Left ventricle myocardium superior (tissue), 1 donor: ENCODE measurements around the gene BGLAP. TPM values are rescaled to one million over a fixed set of nuclear protein-coding genes. Genes with fewer than 3 reads are reported as not detected.
A peak's percentile ranks its signal among the peaks of the same experiment; 100 is the strongest.
"Not testable (repeated sequence)": the region's sequence is repeated elsewhere in the genome, so short reads cannot be mapped to it uniquely, and the experiment has no call there.

ENCODE experiments used
- ATAC-seq: fragments of 200-7000 bp; cut with Tn5 transposase; one replicate; pipeline ENCODE4 v1.9.1; 2020; ENCODE audit warnings: mild to moderate bottlenecking, moderate library complexity
- DNase-seq: peaks from one replicate; pipeline ENCODE4 v3.0.0-alpha.2; 2020
- intact Hi-C: fragments of 100-400 bp; cut with micrococcal nuclease; formaldehyde crosslinking; loops from one replicate; pipeline ENCODE4 v1.11.0; 2022
- long read RNA-seq: library from polyadenylated mRNA; unstranded; transcript quantifications from one replicate; pipeline ENCODE4 v2.0.0, GENCODE V29; 2021
- total RNA-seq: library from RNA; stranded (reverse); fragmentation: NEBNext Ultra II Directional; extraction: Animal tissue kit (Norgen Biotek cat#: 25700); gene quantifications from one replicate; pipeline ENCODE4 v1.2.1, GENCODE V29; 2021
- donor health status: DM: no; HTN: yes; CAD: no; lungs with severe emphysema.

The BGLAP gene
- 1.1 TPM for total RNA-seq
- long read RNA-seq = 0 reads

DNA sequence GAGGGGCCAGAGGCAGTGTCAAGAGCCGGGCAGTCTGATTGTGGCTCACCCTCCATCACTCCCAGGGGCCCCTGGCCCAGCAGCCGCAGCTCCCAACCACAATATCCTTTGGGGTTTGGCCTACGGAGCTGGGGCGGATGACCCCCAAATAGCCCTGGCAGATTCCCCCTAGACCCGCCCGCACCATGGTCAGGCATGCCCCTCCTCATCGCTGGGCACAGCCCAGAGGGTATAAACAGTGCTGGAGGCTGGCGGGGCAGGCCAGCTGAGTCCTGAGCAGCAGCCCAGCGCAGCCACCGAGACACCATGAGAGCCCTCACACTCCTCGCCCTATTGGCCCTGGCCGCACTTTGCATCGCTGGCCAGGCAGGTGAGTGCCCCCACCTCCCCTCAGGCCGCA is at the start of gene BGLAP:
TSS of gene BGLAP (plus strand) at position 259 of the 400 bp plus-strand sequence. CDS start at position 307, 48 bp downstream.
- DNase-seq (no peak), ATAC-seq (no peak)
- intact Hi-C loops = no loop called here

DNA sequence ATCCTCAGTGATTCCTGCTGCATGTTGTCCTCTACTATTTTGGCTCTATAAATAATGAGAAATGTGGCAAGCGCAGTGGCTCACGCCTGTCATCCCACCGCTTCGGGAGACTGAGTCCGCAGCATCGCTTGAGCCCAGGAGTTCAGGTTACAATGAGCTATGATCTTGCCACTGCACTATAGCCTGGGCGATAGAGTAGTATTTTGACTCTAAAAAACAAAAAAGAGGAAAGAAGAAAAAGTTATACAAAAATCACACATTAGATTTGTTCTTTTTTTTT is 48.8 kb upstream of the BGLAP start:
- ATAC-seq (no peak), DNase-seq (no peak)
- intact Hi-C loops = no loop called here

DNA sequence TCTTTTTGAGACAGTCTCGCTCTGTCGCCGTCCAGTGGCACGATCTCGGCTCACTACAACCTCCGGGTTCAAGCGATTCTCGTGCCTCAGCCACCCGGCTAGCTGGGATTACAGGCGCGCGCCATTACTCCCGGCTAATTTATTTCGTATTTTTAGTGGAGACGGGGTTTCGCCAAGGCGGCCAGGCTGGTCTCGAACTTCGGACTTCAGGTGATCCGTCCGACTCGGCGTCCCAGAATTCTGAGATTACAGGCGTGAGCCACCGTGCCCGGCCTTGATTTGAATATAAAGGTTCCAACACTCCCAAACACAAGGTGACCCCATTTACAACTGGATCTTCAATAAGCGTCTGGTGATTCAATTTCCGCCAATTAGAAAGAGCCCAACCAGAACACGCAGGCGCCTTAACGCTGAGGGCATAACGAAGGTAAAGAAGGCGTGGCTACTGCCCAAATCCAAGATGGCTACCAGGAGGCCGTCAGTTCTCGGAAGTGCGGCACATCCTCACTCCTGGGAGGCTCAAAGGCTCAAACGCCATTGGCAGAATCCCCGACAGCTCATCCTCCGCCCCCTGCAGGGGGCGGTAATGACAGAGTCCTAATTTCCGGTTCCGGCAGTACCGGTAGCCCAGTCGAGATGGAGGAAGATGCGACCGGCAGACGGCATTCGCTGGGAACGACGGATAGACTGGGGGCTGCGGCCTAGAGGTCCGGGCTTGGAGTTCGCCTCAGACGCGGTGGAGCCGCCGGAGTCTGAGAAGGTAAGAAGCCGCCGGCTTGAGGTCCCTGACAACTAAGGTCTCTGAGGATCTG is 48.3 kb upstream of the BGLAP start, which contains the start of gene SLC25A44:
TSS of gene SLC25A44 (plus strand) at position 617 of the 812 bp plus-strand sequence. CDS start 5,744 bp downstream, outside the sequence.
- ATAC-seq (peak; percentile 99), DNase-seq (peak; percentile 94)
- intact Hi-C loops = no loop called here

GRCh38 chr1:156194300-156194652 is 47.7 kb upstream of the BGLAP start:
- DNase-seq = no peak
- ATAC-seq = peak; percentile 3
- intact Hi-C loops = no loop called here

GRCh38 chr1:156195853-156196252 is 46.1 kb upstream of the BGLAP start:
- ATAC-seq (no peak), DNase-seq (no peak)
- intact Hi-C loops = no loop called here

- intact Hi-C loops = no loop called here
- DNase-seq (no peak), ATAC-seq (no peak)
These were observed 45.5 kb upstream of the BGLAP start for GRCh38 chr1:156196445-156196844.

DNA sequence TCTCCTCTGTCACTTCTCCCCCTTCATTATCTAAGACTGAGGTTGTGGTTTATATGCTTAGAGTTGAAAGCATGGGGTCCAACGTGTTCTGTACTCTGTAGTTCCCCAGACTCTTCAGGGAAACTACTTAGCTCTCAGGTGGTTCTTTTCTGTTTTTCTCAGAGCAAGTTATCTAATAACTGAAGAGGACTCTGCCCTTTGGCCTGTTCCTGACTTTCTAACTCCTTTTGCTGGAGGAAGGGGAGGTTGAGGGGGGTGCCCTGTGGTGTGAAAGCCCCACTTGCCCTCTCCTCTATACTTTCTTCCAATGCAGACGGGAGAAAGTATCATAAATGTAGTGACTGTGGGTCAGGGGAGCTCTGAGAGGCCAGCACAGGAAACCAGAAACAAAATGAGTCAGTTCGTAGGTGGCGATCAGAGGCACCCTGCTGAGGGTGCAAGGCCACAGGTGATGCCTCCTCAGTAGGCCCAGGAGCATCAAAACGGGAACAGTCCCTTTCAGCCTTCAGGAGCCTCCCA is 43.1 kb upstream of the BGLAP start:
- intact Hi-C loops = no loop called here
- ATAC-seq = no peak
- DNase-seq = no peak

- intact Hi-C loops = no loop called here
- ATAC-seq = no peak
These were observed 41.9 kb upstream of the BGLAP start for GRCh38 chr1:156200044-156200443.

DNA sequence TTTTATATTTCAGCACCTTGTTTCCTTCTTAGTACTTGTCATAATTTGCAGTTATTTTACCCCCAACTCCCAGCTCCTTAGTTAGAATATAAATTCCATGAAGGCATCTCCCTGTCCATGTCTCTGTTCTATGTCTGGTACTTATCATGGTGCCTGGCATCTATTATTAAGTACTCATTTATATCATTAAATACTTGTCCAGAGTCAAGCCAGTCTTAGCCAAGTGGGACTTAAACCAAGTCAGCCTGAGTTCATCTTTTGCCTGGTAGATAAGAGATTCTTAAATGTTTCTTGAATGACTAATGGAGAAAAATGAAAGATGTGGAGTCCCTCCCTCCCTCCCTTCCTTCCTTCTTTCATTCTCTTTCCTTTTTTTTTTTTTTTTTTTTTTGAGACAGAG is 38.7 kb upstream of the BGLAP start:
- DNase-seq (no peak), ATAC-seq (peak; percentile 79)
- intact Hi-C loops = no loop called here

More at GRCh38 chr1:156200044-156200443, 41.9 kb upstream of the BGLAP start:
- DNase-seq = no peak

- DNase-seq (no peak), ATAC-seq (no peak)
- intact Hi-C loops = no loop called here
These were observed 37.3 kb upstream of the BGLAP start for GRCh38 chr1:156204686-156205085.

- DNase-seq (peak; percentile 1), ATAC-seq (no peak)
- intact Hi-C loops = no loop called here
These were observed 30.7 kb upstream of the BGLAP start for GRCh38 chr1:156211243-156211642.

- no peak for ATAC-seq
- DNase-seq = peak; percentile 11
- intact Hi-C loops = no loop called here
These were observed 29.9 kb upstream of the BGLAP start for GRCh38 chr1:156212130-156212529.

DNA sequence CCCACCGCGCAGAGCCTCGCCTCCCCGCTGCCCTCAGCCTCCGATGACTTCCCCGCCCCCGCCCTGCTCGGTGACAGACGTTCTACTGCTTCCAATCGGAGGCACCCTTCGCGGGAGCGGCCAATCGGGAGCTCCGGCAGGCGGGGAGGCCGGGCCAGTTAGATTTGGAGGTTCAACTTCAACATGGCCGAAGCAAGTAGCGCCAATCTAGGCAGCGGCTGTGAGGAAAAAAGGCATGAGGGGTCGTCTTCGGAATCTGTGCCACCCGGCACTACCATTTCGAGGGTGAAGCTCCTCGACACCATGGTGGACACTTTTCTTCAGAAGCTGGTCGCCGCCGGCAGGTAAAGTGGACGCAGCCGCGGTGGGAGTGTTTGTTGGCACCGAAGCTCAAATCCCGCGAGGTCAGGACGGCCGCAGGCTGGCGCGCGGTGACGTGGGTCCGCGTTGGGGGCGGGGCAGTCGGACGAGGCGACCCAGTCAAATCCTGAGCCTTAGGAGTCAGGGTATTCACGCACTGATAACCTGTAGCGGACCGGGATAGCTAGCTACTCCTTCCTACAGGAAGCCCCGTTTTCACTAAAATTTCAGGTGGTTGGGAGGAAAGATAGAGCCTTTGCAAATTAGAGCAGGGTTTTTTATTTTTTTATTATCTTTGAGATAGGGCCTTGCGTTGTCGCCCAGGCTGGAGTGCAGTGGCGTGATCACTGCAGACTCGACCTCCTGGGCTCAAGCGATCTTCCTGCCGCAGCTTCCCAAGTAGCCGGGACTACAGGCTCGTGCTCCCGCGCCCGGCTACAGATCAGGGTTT is 28.9 kb upstream of the BGLAP start, which contains the start of gene PMF1:
TSS of gene PMF1 (plus strand) at position 175 of the 811 bp plus-strand sequence. CDS start at position 184, 9 bp downstream.
- ATAC-seq (peak; percentile 98), DNase-seq (peak; percentile 98)
- intact Hi-C loops = no loop called here

DNA sequence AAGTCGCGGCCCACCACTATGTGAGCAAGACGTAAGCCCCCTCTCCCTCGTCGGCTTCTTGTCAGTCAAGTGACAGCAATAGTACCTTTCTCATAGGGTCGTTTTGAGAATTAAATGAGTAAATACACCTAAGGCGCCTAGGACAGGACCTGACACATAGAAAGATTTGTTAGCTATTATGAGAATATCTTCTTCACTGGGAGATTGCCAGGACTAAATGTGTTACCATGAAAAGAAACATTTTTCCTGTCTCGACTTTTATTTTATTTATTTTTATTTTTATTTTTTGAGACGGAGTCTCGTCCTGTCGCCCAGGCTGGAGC is 28.4 kb upstream of the BGLAP start:
- intact Hi-C loops = no loop called here
- DNase-seq (no peak), ATAC-seq (no peak)

DNA sequence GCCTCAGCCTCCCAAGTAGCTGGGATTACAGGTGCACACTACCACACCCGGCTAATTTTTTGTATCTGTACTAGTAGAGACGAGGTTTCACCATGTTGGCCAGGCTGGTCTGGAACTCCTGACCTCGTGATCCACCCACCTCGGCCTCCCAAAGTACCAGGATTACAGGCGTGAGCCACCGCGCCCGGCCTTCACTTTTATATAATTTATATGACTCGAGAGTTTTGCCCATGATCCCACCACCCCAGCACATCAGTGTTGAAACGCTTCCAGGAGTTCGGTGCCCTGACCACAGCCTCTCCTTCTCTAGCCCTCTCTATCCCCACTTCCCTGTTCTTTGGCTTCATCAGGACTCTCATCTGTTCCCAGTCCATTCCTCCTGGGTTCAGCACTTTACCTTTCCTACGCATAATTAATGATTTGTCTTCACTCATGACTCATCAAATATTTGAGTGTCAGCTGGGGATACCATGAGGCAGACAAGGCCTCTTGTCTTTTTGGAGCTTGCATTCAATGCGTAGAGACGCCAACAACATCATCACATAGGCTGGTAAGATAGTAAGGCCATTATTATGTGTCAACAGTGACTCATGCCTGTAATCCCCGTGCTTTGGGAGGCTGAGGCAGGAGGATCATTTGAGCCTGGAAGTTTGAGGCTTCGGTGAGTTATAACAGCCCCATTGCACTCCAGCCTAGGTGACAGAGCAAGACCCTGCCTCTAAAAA is 27.8 kb upstream of the BGLAP start:
- ATAC-seq (no peak), DNase-seq (peak; percentile 17)
- intact Hi-C loops = no loop called here

DNA sequence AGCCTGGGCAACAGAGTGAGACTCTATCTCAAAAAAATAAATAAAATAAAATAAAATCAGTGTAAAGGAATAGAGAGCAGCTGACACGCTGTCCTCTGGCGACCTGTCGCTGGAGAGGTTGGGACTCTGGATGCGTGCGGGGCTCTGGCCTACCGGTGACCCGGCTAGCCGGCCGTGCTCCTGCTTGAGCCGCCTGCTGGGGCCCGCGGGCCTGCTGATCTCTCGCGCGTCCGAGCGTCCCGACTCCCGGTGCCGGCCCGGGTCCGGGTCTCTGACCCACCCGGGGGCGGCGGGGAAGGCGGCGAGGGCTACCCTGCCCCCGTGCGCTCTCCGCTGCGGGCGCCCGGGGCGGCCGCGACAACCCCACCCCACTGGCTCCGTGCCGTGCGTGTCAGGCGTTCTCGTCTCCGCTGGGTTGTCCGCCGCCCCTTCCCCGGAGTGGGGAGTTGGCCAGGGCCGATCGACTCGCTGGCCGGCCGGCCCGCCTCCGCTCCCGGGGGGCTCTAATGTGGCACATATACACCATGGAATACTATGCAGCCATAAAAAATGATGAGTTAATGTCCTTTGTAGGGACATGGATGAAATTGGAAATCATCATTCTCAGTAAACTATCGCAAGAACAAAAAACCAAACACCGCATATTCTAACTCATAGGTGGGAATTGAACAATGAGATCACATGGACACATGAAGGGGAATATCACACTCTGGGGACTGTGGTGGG is 25.5 kb upstream of the BGLAP start:
- intact Hi-C loops, ATAC-seq: not testable (repeated sequence)
- DNase-seq = peak; percentile 21

DNA sequence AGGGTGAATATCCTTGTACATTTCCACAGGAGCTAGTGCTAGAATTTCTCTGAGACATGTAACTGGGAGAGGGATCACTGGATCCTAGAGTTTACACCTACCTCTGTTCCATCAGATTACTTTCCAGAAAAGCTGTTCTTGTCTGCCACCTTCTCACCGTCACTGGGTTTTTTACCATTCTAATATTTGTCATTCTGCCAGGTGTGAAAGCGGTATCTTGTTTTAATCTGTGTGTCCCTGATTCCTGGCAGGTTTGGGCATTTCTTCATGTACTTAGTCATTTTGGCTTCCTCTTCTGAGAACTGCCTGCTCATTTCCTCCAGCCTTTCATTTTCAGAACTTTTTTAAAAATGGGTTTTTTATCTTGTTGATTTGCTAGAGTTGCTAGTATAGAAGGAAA is 24.1 kb upstream of the BGLAP start:
- intact Hi-C loops = no loop called here
- DNase-seq = no peak
- ATAC-seq = no peak

DNA sequence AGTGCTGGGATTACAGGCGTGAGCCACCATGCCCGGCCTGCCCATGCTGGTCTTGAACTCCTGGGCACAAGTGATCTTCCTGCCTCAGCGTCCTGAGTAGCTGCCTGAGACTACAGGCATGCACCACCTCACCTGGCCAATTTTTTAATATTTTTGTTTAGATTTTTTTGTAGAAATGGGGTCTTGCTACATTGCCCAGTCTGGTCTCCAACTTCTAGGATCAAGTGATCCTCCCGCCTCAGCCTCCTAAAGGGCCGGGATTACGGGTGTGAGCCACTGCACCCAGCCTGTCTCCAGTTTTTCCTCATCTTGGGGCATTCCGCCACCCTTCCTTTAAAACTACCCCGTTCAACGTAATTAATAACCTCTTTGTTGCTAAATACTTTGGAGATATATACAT is 21.8 kb upstream of the BGLAP start:
- peak; percentile 7 for DNase-seq
- ATAC-seq = no peak
- intact Hi-C loops = loop anchor here (10.0 kb wide), 1 partner anchor 75 kb away; no protein-coding TSS in a partner anchor
